Mucosa of descending colon (tissue), 3 donors: ENCODE results near the gene PAPLN. TPM values are rescaled to one million over a fixed set of nuclear protein-coding genes. Genes with fewer than 3 reads are reported as not detected.

ENCODE experiments used
- ATAC-seq: fragments of 200-7000 bp; cut with Tn5 transposase; one replicate; pipeline ENCODE4 v1.9.1; 2020; ENCODE audit warnings: mild to moderate bottlenecking, moderate library complexity
- DNase-seq, 3 donors: peaks; one replicate each; pipeline ENCODE4 v3.0.0-alpha.2; 2020
- H3K36me3 ChIP-seq: fragments of 200-600 bp; one replicate; pipeline ENCODE4 v1.8.0; 2021; ENCODE audit warnings: low read depth, mild to moderate bottlenecking
- H3K4me1 ChIP-seq: fragments of 200-600 bp; one replicate; pipeline ENCODE4 v1.8.0; 2021; ENCODE audit warnings: low read depth, mild to moderate bottlenecking
- H3K4me3 ChIP-seq: fragments of 200-600 bp; one replicate; pipeline ENCODE4 v1.8.0; 2021; ENCODE audit warnings: mild to moderate bottlenecking
- H3K9me3 ChIP-seq: fragments of 200-600 bp; one replicate; pipeline ENCODE4 v1.8.0; 2021; ENCODE audit warnings: mild to moderate bottlenecking
- CTCF ChIP-seq: fragments of 200-600 bp; IDR thresholded peaks from one replicate; pipeline ENCODE4 v1.8.0; 2022; ENCODE audit warnings: antibody characterized with exemption, mild to moderate bottlenecking
- intact Hi-C, 2 donors: fragments of 100-400 bp; cut with DNase I in 1 of 2; cut with micrococcal nuclease in 1 of 2; formaldehyde crosslinking; loops; one replicate each; pipeline versions ENCODE4 v1.11.0 to v1.11.1; 2022; cut with DNase I, micrococcal nuclease
- total RNA-seq, 3 donors: library from RNA; stranded (reverse); fragmentation: NEBNext Ultra II Directional in 2 of 3; extraction: Animal tissue kit (Norgen Biotek cat#: 25700) in 2 of 3; gene quantifications; one replicate each; pipeline versions ENCODE4 v1.2.1 to v1.2.4, GENCODE V29; 2021 to 2023
- donor health status: DM: no; HTN: no; CAD: no; lungs with moderate emphysema.
- donor health status: DM: no; HTN: no; CAD: no.
- donor health status: DM: no; HTN: yes; CAD: no.

PAPLN gene
- total RNA-seq, 3 donors from 2014 or later = 4.9 to 22.5 (median 5.6) TPM

- DNase-seq = peak in 1 of 3 donors; percentile 38
Observed at GRCh38 chr14:73238941-73239340, 1.6 kb downstream of the PAPLN start.

GRCh38 chr14:73239393-73240241 is 2.3 kb downstream of the PAPLN start:
- H3K9me3 ChIP-seq = no peaks in the 10 kb centered on the region
- no peak for ATAC-seq
- no peaks in the 10 kb centered on the region for H3K36me3 ChIP-seq
- H3K4me1 ChIP-seq = peaks cover 24% of the 10 kb centered on the region
- no peak for TF ChIP-seq CTCF
- peak in 2 of 3 donors; percentile 26 to 50 for DNase-seq
- intact Hi-C loops = no loop called here
- H3K4me3 ChIP-seq = no peak overlapping the region

More at GRCh38 chr14:73238941-73239340, 1.6 kb downstream of the PAPLN start:
- Histone ChIP-seq H3K36me3 (no peaks in the 10 kb centered on the region), H3K9me3 (no peaks in the 10 kb centered on the region), H3K4me1 (peaks cover 24% of the 10 kb centered on the region), H3K4me3 (no peak overlapping the region)
- no peak for TF ChIP-seq CTCF
- ATAC-seq = no peak
- intact Hi-C loops = no loop called here

GRCh38 chr14:73240816-73241480 is 3.6 kb downstream of the PAPLN start:
- ATAC-seq (no peak), DNase-seq (peak in 1 of 3 donors; percentile 44)
- Histone ChIP-seq H3K36me3 (no peaks in the 10 kb centered on the region), H3K9me3 (no peaks in the 10 kb centered on the region), H3K4me3 (no peak overlapping the region), H3K4me1 (peaks cover 24% of the 10 kb centered on the region)
- TF ChIP-seq CTCF = no peak
- intact Hi-C loops = no loop called here

DNA sequence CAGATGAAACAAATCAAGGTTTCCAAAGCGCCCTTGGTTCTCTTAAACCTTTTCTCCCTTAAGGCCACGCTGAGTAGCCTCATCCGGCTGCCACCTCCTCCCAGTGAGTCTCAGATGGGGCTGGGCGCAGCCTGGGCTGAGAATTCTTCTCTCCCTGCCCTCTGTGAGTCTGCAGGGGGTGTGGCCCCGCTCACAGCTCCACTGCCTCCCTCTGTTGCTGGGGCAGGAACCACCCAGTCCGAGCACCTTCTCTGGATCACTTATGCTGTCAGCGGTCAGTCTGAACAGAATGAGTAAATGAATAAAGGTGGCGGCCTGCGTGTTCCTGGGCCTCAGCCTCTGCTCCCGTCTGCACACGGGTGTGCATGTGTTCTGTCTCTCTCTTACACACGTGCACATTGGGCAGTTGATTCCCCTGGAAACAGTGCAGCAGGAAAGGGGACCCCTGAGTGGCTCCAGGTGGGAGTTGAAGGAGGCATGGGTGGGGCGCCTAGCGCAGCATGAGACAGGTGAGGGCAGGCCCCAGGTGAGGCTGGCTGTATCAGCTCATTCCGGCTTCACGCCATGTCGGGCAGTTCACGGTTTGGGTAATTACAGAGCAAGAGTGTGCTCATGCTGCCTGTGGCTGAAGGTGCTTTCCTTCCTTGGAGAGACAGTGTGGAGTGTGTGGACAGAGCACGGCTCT is 4.3 kb downstream of the PAPLN start:
- no peaks in the 10 kb centered on the region for H3K36me3 ChIP-seq
- intact Hi-C loops = no loop called here
- no peak overlapping the region for H3K4me3 ChIP-seq
- H3K4me1 ChIP-seq = peaks cover 24% of the 10 kb centered on the region
- H3K9me3 ChIP-seq = no peaks in the 10 kb centered on the region
- DNase-seq (peak in 1 of 3 donors; percentile 41), ATAC-seq (peak; percentile 26)
- TF ChIP-seq CTCF = no peak

- ATAC-seq = no peak
- DNase-seq = peak in 2 of 3 donors; percentile 17 to 36
- Histone ChIP-seq H3K9me3 (no peaks in the 10 kb centered on the region), H3K4me3 (no peak overlapping the region), H3K36me3 (no peaks in the 10 kb centered on the region), H3K4me1 (peaks cover 18% of the 10 kb centered on the region)
- intact Hi-C loops = no loop called here
- TF ChIP-seq CTCF = no peak
Observed at GRCh38 chr14:73242357-73242901, 5.1 kb downstream of the PAPLN start.
